GM23338 (cell line): Measurements from ENCODE around the gene GDPD4. TPM values are rescaled to one million over a fixed set of nuclear protein-coding genes. Genes with fewer than 3 reads are reported as not detected.

ENCODE experiments used
- CREB1 ChIP-seq: fragments of 250-450 bp; sonication (Bioruptor Pico); IDR thresholded peaks from 2 replicates; pipeline ENCODE4 v1.5.0; 2020; ENCODE audit warnings: low read depth, mild to moderate bottlenecking, moderate library complexity
- EZH2 ChIP-seq: fragments of 200-600 bp; sonication (generic); IDR thresholded peaks from one replicate; pipeline ENCODE4 v1.8.0; 2017; ENCODE audit warnings: antibody characterized with exemption, mild to moderate bottlenecking, low read depth; ENCODE audit not compliant: unreplicated experiment
- JUNB ChIP-seq: IDR thresholded peaks from one replicate; pipeline ENCODE4 v1.6.1; 2016; ENCODE audit warnings: antibody characterized with exemption; ENCODE audit not compliant: unreplicated experiment
- NANOG ChIP-seq: IDR thresholded peaks from 2 replicates; pipeline ENCODE4 v1.6.1; 2016; ENCODE audit warnings: antibody characterized with exemption, borderline replicate concordance
- STAT1 ChIP-seq: IDR thresholded peaks from one replicate; pipeline ENCODE4 v1.6.1; 2016; ENCODE audit warnings: antibody characterized with exemption; ENCODE audit not compliant: unreplicated experiment
- ZNF331 ChIP-seq: fragments of 250-450 bp; sonication (Bioruptor Pico); IDR thresholded peaks from 2 replicates; pipeline ENCODE4 v1.5.0; 2020; ENCODE audit warnings: low read depth, mild to moderate bottlenecking, moderate library complexity
- polyA plus RNA-seq: library from polyadenylated mRNA; unstranded; fragments of >200 nt; fragmentation: Nextera tagmentation; extraction: Ambion mirVana; gene quantifications from 2 replicates; pipeline ENCODE4 v1.2.1, GENCODE V29; 2016
- total RNA-seq: library from RNA; depleted of rRNA; stranded (reverse); fragments of >200 nt; shearing (Covaris generic); gene quantifications from 2 replicates; pipeline ENCODE4 v1.2.3, GENCODE V29; 2014
- TF ChIP-seq, protein P1 (sequence below): fragments of 250-450 bp; sonication (Bioruptor Pico); IDR thresholded peaks from 2 replicates; pipeline ENCODE4 v1.5.0; 2020; ENCODE audit warnings: mild to moderate bottlenecking, moderate library complexity
- TF ChIP-seq, protein P2 (sequence below): IDR thresholded peaks from 2 replicates; pipeline ENCODE4 v1.6.1; 2016; ENCODE audit warnings: antibody characterized with exemption

GDPD4 gene
- total and polyA plus RNA-seq, 2 experiments from 2014 or later, result not detected

DNA sequence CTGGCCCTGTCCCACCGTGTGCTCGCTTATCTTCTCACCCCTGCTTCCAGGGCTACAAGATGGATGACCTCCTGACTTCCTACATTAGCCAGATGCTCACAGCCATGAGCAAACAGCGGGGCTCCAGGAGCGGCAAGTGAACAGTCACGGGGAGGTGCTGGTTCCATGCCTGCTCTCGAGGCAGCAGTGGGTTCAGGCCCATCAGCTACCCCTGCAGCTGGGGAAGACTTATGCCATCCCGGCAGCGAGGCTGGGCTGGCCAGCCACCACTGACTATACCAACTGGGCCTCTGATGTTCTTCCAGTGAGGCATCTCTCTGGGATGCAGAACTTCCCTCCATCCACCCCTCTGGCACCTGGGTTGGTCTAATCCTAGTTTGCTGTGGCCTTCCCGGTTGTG is 86.9 kb downstream of the GDPD4 start (continued):
- TF ChIP-seq, protein P1, sequence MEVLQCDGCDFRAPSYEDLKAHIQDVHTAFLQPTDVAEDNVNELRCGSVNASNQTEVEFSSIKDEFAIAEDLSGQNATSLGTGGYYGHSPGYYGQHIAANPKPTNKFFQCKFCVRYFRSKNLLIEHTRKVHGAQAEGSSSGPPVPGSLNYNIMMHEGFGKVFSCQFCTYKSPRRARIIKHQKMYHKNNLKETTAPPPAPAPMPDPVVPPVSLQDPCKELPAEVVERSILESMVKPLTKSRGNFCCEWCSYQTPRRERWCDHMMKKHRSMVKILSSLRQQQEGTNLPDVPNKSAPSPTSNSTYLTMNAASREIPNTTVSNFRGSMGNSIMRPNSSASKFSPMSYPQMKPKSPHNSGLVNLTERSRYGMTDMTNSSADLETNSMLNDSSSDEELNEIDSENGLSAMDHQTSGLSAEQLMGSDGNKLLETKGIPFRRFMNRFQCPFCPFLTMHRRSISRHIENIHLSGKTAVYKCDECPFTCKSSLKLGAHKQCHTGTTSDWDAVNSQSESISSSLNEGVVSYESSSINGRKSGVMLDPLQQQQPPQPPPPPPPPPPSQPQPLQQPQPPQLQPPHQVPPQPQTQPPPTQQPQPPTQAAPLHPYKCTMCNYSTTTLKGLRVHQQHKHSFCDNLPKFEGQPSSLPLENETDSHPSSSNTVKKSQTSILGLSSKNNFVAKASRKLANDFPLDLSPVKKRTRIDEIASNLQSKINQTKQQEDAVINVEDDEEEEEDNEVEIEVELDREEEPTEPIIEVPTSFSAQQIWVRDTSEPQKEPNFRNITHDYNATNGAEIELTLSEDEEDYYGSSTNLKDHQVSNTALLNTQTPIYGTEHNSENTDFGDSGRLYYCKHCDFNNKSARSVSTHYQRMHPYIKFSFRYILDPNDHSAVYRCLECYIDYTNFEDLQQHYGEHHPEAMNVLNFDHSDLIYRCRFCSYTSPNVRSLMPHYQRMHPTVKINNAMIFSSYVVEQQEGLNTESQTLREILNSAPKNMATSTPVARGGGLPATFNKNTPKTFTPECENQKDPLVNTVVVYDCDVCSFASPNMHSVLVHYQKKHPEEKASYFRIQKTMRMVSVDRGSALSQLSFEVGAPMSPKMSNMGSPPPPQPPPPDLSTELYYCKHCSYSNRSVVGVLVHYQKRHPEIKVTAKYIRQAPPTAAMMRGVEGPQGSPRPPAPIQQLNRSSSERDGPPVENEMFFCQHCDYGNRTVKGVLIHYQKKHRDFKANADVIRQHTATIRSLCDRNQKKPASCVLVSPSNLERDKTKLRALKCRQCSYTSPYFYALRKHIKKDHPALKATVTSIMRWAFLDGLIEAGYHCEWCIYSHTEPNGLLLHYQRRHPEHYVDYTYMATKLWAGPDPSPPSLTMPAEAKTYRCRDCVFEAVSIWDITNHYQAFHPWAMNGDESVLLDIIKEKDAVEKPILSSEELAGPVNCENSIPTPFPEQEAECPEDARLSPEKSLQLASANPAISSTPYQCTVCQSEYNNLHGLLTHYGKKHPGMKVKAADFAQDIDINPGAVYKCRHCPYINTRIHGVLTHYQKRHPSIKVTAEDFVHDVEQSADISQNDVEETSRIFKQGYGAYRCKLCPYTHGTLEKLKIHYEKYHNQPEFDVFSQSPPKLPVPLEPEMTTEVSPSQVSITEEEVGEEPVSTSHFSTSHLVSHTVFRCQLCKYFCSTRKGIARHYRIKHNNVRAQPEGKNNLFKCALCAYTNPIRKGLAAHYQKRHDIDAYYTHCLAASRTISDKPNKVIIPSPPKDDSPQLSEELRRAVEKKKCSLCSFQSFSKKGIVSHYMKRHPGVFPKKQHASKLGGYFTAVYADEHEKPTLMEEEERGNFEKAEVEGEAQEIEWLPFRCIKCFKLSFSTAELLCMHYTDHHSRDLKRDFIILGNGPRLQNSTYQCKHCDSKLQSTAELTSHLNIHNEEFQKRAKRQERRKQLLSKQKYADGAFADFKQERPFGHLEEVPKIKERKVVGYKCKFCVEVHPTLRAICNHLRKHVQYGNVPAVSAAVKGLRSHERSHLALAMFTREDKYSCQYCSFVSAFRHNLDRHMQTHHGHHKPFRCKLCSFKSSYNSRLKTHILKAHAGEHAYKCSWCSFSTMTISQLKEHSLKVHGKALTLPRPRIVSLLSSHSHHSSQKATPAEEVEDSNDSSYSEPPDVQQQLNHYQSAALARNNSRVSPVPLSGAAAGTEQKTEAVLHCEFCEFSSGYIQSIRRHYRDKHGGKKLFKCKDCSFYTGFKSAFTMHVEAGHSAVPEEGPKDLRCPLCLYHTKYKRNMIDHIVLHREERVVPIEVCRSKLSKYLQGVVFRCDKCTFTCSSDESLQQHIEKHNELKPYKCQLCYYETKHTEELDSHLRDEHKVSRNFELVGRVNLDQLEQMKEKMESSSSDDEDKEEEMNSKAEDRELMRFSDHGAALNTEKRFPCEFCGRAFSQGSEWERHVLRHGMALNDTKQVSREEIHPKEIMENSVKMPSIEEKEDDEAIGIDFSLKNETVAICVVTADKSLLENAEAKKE (CRISPR knock-in tag), result no peak
- TF ChIP-seq ZNF331 (CRISPR knock-in tag) (no peak), EZH2 (no peak), JUNB (no peak), NANOG (no peak), STAT1 (no peak), CREB1 (CRISPR knock-in tag) (no peak)
- TF ChIP-seq, protein P2, sequence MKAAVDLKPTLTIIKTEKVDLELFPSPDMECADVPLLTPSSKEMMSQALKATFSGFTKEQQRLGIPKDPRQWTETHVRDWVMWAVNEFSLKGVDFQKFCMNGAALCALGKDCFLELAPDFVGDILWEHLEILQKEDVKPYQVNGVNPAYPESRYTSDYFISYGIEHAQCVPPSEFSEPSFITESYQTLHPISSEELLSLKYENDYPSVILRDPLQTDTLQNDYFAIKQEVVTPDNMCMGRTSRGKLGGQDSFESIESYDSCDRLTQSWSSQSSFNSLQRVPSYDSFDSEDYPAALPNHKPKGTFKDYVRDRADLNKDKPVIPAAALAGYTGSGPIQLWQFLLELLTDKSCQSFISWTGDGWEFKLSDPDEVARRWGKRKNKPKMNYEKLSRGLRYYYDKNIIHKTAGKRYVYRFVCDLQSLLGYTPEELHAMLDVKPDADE, result no peak
